ENCODE data around the gene TULP4.
"Not testable (repeated sequence)": the region's sequence is repeated elsewhere in the genome, so short reads cannot be mapped to it uniquely, and the experiment has no call there.

TULP4 gene

DNA sequence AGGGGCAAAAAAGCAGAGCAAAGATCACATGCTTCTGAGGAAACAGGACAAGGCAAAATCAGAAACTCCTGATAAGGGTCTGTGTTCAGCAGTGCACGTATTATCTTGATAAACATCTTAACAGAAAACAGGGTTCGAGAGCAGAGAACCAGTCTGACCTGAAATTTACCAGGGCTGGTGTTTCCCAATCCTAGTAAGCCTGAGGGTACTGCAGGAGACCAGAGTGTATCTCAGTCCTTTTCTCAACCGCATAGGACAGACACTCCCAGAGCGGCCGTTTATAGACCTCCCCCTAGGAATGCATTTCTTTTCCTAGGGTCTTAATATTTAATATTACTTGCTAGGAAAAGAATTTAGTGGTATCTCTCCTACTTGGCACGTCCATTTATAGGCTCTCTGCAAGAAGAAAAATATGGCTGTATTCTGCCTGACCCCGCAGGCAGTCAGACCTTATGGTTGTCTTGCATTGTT is 15.4 kb upstream of the TULP4 start:
- DNase-seq, result not testable (repeated sequence)

DNA sequence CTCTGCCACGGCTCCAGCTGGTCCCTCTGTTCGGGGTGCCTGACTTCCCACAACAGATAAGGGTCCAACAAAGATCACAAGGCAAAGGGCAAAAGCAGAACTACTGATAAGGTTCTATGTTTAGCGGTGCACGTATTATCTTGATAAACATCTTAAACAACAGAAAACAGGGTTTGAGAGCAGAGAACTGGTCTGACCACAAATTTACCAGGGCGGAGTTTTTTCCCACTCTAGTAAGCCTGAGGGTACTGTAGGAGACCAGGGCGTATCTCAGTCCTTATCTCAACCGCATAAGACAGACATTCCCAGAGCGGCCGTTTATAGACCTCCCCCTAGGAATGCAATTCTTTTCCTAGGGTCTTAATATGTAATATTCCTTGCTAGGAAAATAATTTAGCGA is 14.6 kb upstream of the TULP4 start:
- DNase-seq, result not testable (repeated sequence)

DNA sequence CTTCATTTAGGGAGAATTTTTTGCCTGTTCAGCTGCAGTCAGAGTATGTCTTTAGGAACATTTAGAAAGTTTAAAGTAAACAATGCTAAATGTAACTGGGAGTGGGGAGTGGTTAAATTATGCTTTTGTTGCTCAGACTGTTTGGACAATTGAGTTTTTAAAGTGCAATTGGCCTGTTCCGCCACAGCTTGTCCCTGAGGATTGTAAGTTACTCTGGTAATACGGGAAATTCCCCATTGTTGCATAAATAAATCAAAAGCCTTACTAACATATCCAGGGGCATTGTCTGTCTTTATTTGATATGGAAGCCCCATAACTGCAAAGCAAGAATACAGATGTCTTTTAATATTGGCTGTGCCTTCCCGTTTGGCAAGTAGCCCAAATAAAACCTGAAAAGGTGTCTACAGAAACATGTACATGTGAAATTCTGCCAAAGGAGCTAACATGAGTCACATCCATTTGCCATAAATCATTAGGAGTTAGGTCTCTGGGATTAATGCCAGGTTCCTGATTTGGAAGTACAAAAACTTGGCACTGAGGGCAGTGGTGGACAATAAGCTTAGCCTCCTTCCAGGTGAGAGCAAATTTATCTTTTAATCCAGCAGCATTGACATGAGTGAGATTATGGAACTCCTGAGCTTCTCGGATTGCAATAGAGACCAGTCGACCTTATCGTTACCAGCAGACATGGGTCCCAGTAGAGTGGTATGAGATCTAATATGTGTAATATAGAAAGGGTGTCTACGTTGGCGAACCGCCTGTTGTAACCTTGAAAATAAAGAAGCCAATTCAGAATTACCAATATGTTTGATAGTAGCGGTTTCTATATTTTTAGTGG is 11.7 kb upstream of the TULP4 start:
- DNase-seq, result not testable (repeated sequence)

DNA sequence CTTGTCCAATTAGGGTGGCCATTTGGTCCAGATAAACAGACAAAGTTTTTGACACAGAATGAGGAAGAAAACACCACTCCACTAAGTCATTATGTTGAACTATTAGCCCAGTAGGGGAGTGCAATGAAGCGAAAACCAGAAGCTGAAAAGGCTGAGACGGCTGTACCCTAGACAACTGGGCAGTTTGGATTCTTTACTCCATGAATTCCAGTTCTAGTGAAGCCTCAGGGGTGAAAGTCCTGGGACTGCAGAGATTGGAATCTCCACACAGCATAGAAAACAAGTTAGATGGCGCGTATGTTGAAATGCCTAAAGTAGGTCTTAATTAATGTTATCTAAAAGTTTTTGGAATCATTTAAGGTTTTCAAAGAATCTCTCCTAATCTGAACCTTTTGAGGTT is 10.7 kb upstream of the TULP4 start:
- DNase-seq, result not testable (repeated sequence)

DNA sequence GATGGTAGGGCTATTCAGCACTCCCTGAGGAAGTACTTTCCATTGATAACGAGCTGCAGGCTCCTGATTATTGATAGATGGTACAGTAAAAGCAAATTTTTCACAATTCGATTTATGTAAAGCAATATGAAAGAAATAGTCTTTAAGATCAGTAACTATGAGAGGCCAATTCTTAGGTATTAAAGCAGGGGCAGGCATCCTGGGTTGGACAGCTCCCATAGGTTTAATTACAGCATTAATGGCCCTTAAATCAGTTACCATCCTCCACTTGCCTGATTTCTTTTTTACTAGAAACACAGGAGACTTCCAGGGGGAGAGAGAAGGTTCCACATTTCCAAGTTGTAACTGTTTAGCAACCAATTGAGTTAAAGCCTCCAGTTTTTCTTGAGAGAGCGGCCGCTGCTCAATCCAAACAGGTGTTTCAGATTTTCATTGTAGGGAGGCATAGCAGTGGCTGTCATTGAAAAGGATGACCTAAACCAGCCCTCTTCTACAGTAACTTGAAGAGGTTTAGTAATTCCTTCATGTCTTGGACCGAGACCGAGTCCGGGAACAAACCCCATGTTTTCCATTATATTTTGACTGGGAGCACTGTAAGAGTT is 10.0 kb upstream of the TULP4 start:
- not testable (repeated sequence) for DNase-seq

DNA sequence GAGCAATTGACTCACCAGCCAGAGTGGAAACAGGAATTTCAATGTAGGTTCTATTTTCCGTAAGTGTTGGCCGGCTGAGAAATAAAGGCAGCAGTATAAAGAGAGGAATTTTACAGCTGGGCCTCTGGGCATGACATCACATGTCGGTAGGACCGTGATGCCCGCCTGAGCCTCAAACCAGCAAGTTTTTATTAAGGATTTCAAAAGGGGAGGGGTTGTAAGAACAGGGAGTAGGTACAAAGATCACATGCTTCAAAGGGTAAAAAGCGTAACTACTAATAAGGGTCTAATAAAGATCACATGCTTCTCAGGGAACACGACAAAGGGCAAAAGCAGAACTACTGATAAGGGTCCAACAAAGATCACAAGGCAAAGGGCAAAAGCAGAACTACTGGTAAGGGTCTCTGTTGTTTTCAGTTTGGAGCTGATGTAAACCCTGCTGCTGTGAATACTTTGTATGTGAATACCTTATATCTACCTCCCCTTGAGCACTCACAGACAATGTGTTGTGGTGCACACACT is 9.0 kb upstream of the TULP4 start:
- DNase-seq, result no peak

DNA sequence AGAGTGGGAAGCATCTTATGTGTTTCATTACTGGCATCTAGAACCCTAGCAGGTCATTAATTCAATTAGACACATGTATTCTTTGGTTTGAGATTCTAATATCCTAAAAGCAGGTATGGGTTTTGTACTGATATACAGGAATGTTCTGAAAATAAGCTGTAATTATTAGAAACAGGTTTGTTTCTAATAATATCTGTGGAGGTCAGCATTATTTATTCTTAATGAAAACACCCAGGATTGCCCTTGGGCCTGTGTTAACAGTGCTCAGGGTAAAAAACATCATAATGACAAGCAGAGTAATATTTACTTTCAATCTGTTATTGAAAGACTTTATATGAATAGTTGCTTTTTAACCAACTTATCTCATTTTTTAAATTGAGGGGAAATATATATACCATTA is 8.0 kb upstream of the TULP4 start:
- DNase-seq, result no peak

DNA sequence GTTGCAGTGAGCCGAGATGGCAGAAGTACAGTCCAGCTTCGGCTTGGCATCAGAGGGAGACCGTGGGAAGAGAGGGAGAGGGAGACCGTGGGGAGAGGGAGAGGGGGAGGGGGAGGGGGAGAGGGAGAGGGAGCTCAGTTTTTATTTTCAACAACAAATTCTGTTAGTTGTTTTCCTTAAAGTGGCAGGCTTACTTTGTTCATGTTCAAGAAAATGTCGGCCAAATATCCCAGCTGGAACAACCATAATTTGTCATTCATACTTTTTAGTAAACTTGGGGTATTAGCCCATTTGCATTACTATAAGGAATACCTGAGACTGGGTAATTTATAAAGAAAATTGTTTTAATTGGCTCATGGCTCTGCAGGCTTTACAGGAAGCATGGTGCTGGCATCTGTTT is 2.5 kb upstream of the TULP4 start:
- DNase-seq, result no peak

DNA sequence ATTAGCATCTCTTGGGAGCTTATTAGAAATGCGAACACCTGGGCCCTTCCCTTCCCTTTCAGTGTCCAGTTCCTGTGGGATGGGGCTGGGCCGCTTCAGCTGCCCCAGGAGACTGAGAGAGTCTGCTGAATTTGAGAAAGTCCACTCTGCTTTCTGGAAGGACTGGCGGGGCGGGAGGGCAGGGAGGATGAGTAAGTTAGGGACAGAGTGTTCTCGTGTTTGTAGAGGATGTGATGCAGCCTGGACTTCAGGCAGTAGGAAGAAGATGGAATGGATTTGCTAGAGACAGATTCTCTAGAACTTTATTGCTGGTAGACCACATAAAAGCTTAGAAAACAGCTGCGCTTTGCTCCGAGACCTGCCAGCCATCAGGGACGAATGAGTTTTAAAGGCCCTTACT is 1.1 kb upstream of the TULP4 start:
- DNase-seq, result no peak

DNA sequence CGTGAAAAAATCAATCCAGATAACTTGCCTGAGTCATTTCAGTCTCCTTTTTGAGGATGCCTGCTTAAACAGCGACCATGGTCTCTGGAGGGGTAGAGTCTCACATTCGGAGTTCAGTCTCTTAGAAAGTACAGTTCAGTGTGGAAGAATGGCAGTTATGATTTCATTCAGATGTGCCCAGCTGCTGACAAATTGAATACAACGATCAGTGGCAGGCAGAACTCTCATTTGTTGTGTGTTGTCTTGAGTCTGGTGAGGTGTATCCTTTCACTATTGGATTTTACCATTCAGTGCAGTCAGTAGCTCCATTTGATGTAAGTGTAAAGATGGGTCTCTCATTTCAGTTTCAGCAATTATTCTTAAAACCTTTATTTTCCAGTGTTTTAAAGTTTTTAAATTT is 639 bp upstream of the TULP4 start:
- DNase-seq, result no peak

DNA sequence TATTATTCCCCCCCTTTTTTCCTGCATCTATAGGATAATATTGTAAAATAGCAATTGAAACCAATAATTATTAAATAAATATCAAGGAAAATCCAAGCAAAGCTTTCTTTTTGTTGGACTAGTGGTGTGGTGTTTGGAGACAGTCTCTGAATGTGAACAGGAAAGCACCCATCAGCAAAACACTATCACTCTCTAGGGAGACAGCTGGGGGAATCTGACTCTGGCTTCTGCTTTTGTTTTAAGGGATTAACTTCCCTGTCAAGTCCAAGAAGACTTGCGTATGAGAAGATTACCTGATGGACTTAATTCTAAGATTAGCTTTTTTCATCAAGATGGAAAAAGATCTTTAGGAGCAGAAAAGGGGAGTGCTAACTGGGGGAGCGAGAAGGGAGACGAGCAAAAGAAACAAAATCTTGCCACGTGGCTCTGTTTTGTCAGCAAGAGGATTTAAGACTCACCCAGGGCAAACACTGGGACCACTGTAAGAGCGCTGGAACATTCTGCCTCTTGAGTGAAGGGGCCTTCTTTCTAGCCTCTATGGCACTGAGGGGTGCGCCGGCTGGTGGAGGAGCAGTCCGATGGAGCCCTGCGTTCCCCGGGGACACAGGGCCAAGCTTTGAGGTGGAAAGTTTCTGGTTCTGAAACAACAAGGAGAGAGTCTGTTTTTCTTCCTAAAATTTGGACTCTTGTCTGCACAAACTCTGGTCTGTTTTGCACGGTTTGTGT is 570 bp downstream of the TULP4 start:
- DNase-seq, result no peak

DNA sequence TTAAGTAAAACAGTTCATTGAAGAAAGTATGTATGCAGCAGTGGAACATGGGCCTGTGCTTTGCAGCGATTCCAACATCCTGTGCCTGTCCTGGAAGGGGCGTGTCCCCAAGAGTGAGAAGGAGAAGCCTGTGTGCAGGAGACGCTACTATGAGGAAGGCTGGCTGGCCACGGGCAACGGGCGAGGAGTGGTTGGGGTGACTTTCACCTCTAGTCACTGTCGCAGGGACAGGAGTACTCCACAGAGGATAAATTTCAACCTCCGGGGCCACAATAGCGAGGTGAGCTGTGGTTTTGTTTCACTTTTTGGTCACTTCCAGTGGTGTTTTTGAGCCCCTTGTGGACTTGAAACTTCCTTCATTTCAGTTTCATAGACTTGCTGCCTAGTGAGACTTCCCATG is 1.7 kb downstream of the TULP4 start:
- DNase-seq, result no peak

DNA sequence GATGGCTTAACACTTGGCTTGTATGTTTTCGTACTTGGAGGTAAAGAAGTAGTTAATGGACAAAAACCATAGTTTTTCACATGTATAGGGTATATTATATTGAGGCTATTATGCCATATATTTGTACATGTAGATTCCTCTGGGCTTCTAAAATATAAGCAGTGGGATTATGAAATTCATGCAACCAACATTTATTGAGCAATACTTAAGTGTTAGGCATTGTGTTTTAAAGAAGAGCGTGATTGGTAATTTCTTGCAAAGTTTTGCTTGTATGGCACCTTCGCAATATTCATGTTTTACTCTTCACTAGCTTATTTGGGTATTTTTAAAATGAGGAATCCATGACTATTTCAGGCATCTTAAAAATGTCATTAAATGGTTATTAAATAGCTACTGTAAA is 2.5 kb downstream of the TULP4 start:
- no peak for DNase-seq

DNA sequence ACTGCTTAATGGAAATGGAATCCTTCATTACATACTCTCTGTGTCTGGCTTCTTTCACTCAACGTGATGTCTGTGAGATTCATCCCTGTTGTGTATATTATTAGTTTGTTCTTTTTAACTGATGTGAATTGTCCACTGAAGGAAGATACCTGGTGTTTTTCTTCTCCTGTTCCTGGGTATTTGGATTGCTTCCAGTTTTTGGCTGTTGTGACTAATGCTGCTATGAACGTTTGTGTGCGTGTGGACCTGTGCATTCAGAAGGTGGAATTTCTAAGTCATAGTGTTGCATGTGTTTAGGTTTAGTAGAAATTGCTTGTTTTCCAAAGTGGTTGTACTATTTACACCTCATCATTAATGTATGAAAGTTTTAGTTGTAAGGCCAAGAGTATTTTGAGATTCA is 3.8 kb downstream of the TULP4 start:
- no peak for DNase-seq

DNA sequence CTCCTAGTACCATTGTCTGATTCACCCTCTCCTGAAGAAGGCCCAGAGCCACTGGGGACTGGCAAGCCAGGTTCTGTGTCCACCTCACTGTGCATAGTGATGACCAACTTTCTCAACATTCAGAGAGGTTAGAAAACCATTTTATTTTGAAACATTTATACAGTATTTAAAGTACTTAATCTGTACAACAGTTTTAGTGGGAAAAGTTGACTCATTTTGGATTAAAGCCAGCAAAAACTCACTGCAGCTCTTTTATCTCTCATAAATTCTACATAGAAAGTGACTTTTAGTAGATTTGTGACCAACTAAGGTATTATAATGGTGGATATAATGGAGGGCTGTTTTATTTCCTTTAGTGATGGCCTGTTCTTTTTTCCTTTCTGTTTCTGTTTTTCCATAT is 9.7 kb downstream of the TULP4 start:
- no peak for DNase-seq

DNA sequence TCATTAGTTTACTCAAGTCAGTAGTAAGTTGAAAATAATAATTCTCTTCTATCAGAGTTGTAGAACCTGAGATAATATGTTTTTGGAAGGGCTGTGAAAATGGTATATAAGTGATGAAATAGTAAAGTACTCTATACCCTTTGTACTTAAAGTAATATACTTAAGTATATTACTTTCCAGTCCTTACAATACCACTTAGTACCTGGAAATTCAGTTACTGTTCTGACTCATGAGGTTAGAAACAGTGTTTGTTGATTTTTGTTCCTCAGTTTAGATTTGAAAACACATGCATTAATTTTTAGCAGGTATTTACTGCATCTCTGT is 10.1 kb downstream of the TULP4 start:
- no peak for DNase-seq

DNA sequence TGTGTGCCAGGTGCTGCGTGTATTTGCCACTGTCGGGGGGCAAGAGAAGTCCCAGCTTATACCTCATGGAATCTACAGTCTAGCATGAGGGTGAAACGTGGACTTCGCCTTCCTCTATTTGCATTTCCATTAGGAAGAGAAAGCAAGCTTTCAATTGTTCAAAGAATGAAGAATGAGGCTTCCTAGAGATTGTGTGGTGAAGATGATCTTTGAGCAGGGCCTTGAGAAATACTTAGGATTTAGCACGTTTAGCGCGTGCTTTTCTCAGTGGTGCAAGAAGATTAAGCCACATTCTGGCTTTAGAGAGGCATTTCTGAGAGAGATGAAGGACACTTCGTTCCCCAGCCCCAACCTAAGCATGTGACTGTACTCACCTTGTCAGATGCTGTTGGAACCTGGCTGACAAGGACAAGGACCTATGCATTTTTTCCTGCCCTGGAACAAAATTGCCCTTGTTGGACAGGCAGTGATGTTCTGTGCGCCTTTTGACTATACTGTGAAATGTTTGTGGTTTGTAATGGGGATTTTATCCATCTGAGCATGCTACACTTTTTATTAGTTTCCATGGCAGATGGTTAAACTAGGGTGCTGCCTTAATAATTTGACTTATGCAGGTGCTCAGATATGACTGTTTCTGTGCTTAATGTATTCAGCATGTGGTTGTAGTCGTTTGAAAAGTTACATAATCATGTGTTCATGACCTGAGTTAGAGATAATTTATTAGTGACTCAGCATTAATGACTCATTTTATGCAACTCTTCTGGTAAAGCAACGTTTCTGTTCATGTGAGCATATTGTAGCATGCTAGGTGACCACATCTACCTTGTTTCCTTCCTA is 10.7 kb downstream of the TULP4 start:
- DNase-seq, result no peak

DNA sequence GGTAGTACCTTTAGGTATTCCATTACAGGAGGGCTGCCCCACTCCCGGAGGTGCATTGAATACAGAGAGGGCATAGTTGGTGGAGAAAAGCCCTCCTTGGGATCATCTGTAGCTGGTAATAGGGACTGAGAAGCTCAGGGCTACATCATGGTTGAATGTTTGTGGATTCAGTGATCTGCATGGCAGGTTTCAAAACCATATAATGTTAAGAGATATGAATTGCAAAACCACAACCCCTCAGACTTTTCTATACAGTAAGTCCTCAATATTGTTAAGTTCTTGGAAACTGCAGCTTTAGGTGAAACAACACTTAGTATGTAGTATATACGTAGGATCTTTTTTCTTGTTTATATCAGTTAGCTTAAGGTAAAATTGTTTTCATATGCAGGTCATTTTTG is 11.3 kb downstream of the TULP4 start:
- DNase-seq, result no peak

DNA sequence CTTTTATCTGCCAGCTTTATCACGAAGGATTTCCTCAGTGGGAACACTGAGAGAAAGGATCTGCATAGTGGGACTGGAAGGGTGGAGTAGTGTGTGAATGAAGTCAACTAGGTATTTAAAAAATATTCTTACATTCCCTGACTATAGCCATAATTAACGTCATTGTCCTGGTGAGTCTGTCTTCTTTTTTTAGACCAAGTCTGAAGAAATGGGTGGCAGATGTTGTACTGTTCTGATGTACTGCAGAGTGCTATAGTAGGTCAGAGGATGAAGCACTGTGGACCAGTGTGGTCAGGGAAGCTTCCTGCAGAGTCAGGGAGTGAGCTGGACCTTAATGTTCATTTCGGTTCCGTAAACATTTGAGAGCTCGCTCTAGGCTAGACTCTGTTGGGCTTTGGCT is 11.9 kb downstream of the TULP4 start:
- DNase-seq, result no peak

DNA sequence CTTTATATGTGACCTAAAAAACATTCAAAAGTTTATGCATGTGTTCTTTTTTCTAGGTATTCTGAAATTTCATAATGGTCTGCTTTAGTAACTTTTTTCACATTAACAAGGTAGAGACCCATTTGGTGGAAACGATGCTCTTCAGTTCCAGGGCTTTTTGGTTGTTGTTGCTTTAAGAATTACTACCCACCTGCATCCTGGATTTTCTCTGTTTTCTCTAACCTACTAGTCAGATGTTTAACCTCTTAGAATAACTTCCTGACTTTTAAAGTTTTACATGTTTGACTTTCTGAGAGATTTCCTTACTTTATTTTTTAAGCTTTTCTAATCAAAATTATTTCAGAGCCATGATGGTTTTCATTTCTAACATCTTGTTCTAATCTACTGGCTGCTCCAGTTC is 14.9 kb downstream of the TULP4 start:
- no peak for DNase-seq

DNA sequence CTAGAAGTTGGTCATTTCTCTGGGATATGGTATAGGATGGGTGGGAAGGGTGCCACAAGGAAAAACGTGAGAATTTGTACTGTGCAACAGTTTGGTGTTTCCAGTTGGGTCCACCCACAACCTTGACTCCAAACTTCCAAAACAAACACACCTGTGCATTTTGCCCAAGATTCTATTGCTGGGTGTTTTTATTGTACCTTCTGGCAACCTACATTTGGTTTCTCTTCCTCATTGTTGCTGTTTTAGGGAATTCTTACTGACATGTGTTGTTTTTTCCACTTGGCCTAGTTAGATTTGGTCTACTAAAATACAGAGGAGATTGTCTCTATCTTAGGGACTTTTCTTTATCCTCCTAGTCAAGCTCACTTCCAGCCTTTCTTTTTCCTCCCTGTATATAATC is 16.7 kb downstream of the TULP4 start:
- no peak for DNase-seq

DNA sequence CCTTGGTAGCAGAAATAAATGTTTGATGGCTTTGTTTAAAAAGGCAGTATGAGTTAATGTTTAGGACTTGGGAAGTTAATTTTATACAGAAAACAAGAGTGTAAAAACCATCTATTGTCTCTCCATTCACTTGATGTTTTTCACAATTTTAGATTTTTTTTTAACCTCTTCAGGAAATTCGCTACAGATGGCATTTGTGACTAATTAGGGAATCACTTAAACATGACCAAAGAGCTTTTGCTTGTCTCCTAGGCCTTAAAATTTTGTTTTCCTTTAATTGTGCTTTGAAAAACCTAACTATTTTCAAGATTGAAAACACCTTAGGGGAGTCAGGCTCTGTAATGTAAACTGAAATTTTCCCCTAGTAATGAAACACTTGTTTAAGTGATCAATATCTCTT is 17.3 kb downstream of the TULP4 start:
- no peak for DNase-seq

DNA sequence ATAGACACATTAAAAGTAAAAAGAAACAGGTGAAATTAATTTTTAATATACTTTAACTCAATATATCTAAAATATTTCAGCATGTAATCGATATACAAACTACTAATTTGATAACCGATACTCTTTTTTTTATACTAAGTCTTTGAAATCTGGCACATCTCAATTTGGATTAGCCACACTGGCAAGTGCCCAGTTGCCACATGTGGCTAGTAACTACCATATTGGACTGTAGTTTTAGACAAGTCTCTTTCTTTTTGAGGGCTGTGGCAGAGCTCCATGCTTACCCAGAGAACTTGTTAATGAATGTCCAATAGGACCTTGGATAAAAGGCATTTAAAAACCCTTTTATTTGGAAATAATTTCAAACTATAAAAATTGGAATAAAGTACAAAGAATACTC is 17.8 kb downstream of the TULP4 start:
- no peak for DNase-seq

Data from activated CD4-positive, alpha-beta T cell treated with anti-CD3 and anti-CD28 coated beads, Interleukin-2, amount 50 U/mL, for 4 hours (primary cell).